ENCODE measurements around the gene PHYKPL. TPM values are rescaled to one million over a fixed set of nuclear protein-coding genes. Genes with fewer than 3 reads are reported as not detected.

PHYKPL gene
- total RNA-seq, 1 donor from 2014 or later = 17.0 TPM

GRCh38 chr5:178272591-178272990 is 40.0 kb upstream of the PHYKPL start:
- no peak overlapping the region for H3K4me3 ChIP-seq (ENCODE audit: low read depth, low read length)

GRCh38 chr5:178271726-178272479 is 39.3 kb upstream of the PHYKPL start:
- DNase-seq (ENCODE audit: low read depth) = no peak
- no peak overlapping the region for H3K4me3 ChIP-seq (ENCODE audit: low read depth, low read length)
- TF ChIP-seq CTCF (conservative IDR thresholded peaks at IDR 0.05; ENCODE audit: low read depth, low read length) = no peak

More at GRCh38 chr5:178272591-178272990, 40.0 kb upstream of the PHYKPL start:
- TF ChIP-seq CTCF (conservative IDR thresholded peaks at IDR 0.05; ENCODE audit: low read depth, low read length) = no peak
- DNase-seq (ENCODE audit: low read depth) = no peak

GRCh38 chr5:178271231-178271630 is 38.6 kb upstream of the PHYKPL start:
- H3K4me3 ChIP-seq (ENCODE audit: low read depth, low read length) = no peak overlapping the region
- TF ChIP-seq CTCF (conservative IDR thresholded peaks at IDR 0.05; ENCODE audit: low read depth, low read length) = no peak
- DNase-seq (ENCODE audit: low read depth) = no peak

GRCh38 chr5:178269499-178269898 is 36.9 kb upstream of the PHYKPL start:
- DNase-seq (ENCODE audit: low read depth) = no peak
- TF ChIP-seq CTCF (conservative IDR thresholded peaks at IDR 0.05; ENCODE audit: low read depth, low read length) = no peak
- H3K4me3 ChIP-seq (ENCODE audit: low read depth, low read length) = no peak overlapping the region

- DNase-seq (ENCODE audit: low read depth) = no peak
- no peak overlapping the region for H3K4me3 ChIP-seq (ENCODE audit: low read depth, low read length)
- no peak for TF ChIP-seq CTCF (conservative IDR thresholded peaks at IDR 0.05; ENCODE audit: low read depth, low read length)
Observed at GRCh38 chr5:178267876-178268275, 35.3 kb upstream of the PHYKPL start.

- TF ChIP-seq CTCF (conservative IDR thresholded peaks at IDR 0.05; ENCODE audit: low read depth, low read length) = no peak
Observed at GRCh38 chr5:178267245-178267644, 34.6 kb upstream of the PHYKPL start.

GRCh38 chr5:178266581-178266980 is 34.0 kb upstream of the PHYKPL start:
- no peak for TF ChIP-seq CTCF (conservative IDR thresholded peaks at IDR 0.05; ENCODE audit: low read depth, low read length)
- no peak for DNase-seq (ENCODE audit: low read depth)

More at GRCh38 chr5:178267245-178267644, 34.6 kb upstream of the PHYKPL start:
- DNase-seq (ENCODE audit: low read depth) = no peak
- H3K4me3 ChIP-seq (ENCODE audit: low read depth, low read length) = no peak overlapping the region

More at GRCh38 chr5:178266581-178266980, 34.0 kb upstream of the PHYKPL start:
- no peak overlapping the region for H3K4me3 ChIP-seq (ENCODE audit: low read depth, low read length)
